ENCODE results near the gene CD300LG.

- TF ChIP-seq, protein P1, sequence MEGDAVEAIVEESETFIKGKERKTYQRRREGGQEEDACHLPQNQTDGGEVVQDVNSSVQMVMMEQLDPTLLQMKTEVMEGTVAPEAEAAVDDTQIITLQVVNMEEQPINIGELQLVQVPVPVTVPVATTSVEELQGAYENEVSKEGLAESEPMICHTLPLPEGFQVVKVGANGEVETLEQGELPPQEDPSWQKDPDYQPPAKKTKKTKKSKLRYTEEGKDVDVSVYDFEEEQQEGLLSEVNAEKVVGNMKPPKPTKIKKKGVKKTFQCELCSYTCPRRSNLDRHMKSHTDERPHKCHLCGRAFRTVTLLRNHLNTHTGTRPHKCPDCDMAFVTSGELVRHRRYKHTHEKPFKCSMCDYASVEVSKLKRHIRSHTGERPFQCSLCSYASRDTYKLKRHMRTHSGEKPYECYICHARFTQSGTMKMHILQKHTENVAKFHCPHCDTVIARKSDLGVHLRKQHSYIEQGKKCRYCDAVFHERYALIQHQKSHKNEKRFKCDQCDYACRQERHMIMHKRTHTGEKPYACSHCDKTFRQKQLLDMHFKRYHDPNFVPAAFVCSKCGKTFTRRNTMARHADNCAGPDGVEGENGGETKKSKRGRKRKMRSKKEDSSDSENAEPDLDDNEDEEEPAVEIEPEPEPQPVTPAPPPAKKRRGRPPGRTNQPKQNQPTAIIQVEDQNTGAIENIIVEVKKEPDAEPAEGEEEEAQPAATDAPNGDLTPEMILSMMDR (IDR thresholded peaks at IDR 0.05) = no peak
- no peak for TF ChIP-seq ZFX (IDR thresholded peaks at IDR 0.05; ENCODE audit: borderline replicate concordance)
These were observed 17.4 kb downstream of the CD300LG start for GRCh38 chr17:43864161-43864984.

Measured in 22Rv1 (cell line).